BE2C (cell line): ENCODE data around the gene SOX5.

Experiments
- DNase-seq: peaks from one replicate; pipeline ENCODE4 v3.0.0-alpha.2; 2020
- H3K27me3 ChIP-seq: fragments of 250-450 bp; sonication (Bioruptor Pico); 2 replicates; pipeline ENCODE4 v1.5.1; 2020; ENCODE audit warnings: mild to moderate bottlenecking
- H3K36me3 ChIP-seq: fragments of 250-450 bp; sonication (Bioruptor Pico); 2 replicates; pipeline ENCODE4 v1.5.1; 2020; ENCODE audit warnings: mild to moderate bottlenecking
- H3K4me1 ChIP-seq: fragments of 250-450 bp; sonication (Bioruptor Pico); 2 replicates; pipeline ENCODE4 v1.5.1; 2020
- H3K4me3 ChIP-seq: 2 replicates; pipeline ENCODE4 v1.5.1; 2011; ENCODE audit warnings: low read depth, low read length
- H3K9me3 ChIP-seq: fragments of 250-450 bp; sonication (Bioruptor Pico); 2 replicates; pipeline ENCODE4 v1.5.1; 2020
- TF ChIP-seq, protein P1 (sequence below): IDR thresholded peaks from 2 replicates; pipeline ENCODE4 v1.5.1; 2012; ENCODE audit warnings: mild to moderate bottlenecking, low read depth, low read length

Gene SOX5

DNA sequence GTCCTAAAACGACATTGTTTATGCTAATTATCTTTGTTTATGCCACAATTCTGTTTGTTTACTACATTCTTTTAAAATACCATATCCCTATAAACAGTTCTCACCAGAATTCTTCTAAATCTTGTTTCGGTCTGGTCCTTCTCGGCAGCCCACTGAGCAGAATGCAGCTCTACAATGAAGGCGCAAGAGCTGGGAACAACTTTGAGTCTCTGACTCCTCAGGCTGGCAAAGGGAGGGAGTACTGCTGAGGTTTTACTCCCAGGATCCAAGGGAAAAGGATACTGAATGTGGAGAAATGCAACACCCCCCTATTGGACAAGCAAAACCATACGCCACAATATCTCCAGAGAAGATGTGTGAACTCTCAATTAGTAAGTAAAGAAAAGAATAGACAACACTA is 5.4 kb downstream of the SOX5 start:
- Histone ChIP-seq H3K27me3 (peaks cover 4% of the 10 kb centered on the region), H3K9me3 (no peaks in the 10 kb centered on the region), H3K36me3 (no peaks in the 10 kb centered on the region), H3K4me3 (no peak overlapping the region), H3K4me1 (no peaks in the 10 kb centered on the region)
- TF ChIP-seq, protein P1, sequence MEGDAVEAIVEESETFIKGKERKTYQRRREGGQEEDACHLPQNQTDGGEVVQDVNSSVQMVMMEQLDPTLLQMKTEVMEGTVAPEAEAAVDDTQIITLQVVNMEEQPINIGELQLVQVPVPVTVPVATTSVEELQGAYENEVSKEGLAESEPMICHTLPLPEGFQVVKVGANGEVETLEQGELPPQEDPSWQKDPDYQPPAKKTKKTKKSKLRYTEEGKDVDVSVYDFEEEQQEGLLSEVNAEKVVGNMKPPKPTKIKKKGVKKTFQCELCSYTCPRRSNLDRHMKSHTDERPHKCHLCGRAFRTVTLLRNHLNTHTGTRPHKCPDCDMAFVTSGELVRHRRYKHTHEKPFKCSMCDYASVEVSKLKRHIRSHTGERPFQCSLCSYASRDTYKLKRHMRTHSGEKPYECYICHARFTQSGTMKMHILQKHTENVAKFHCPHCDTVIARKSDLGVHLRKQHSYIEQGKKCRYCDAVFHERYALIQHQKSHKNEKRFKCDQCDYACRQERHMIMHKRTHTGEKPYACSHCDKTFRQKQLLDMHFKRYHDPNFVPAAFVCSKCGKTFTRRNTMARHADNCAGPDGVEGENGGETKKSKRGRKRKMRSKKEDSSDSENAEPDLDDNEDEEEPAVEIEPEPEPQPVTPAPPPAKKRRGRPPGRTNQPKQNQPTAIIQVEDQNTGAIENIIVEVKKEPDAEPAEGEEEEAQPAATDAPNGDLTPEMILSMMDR = no peak
- DNase-seq = no peak

DNA sequence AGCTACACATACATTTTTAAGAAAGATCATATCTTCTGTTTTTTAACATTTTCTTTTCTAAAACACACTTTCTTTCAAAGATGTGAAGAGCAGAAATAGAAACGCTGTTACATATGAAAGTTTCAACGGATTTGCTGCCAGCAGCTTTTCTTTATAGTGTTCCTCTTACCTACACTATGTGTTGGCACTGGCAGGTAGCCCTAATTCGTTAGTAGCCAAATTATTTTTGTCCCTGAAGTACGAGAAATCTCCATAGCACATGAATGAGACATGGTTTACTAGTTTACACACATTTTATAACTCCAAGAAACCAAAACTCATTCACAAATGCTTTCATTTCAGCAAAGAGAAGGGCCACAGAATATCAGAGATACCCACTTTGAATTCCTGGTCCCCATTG is 6.6 kb downstream of the SOX5 start:
- Histone ChIP-seq H3K27me3 (no peaks in the 10 kb centered on the region), H3K36me3 (no peaks in the 10 kb centered on the region), H3K4me1 (no peaks in the 10 kb centered on the region)

DNA sequence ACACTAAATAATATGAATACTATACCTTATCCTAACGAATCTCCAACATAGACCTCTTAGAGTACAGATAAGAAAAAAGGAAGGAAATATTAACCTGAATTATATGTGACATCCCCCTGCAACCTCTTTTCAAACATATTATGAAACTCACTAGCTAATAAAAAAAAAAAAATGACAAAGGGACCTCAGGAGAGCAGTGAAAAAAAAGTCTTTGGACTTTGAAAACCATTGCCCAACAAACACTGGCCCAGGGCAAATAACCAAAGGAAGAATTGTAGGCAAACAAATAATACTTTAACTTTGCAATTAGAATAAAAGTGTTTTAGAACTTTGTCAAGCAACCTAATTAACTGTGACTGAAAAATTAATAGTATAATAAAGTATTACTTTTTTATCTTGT is 7.7 kb downstream of the SOX5 start:
- TF ChIP-seq, protein P1 = no peak
- DNase-seq = no peak
- Histone ChIP-seq H3K4me1 (no peaks in the 10 kb centered on the region), H3K9me3 (no peaks in the 10 kb centered on the region), H3K36me3 (no peaks in the 10 kb centered on the region), H3K27me3 (no peaks in the 10 kb centered on the region), H3K4me3 (no peak overlapping the region)

More for the DNA sequence above, 6.6 kb downstream of the SOX5 start:
- Histone ChIP-seq H3K4me3 (no peak overlapping the region), H3K9me3 (no peaks in the 10 kb centered on the region)
- TF ChIP-seq, protein P1 = no peak
- DNase-seq = no peak

DNA sequence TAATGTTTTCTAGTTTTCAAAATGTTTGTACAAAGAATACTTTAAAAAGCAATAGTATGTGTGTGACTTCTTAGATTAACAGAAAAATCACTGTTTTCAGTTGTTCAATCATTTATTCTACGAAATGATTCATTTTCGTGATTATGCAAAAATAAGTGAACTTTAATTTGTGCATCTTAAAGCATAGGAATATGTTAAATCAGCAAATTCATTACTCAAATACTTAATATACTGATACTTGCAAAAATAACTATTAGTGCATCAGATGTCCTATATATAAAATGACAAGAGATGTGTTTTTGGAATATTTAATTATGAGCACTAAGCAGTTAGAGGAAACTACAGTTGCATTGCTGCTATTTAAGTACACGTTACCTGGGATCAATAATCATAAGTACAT is 11.0 kb downstream of the SOX5 start:
- H3K4me3 ChIP-seq = no peak overlapping the region
- H3K27me3 ChIP-seq = no peaks in the 10 kb centered on the region
- TF ChIP-seq, protein P1 = no peak
- no peaks in the 10 kb centered on the region for H3K9me3 ChIP-seq
- no peak for DNase-seq
- H3K4me1 ChIP-seq = no peaks in the 10 kb centered on the region
- no peaks in the 10 kb centered on the region for H3K36me3 ChIP-seq

DNA sequence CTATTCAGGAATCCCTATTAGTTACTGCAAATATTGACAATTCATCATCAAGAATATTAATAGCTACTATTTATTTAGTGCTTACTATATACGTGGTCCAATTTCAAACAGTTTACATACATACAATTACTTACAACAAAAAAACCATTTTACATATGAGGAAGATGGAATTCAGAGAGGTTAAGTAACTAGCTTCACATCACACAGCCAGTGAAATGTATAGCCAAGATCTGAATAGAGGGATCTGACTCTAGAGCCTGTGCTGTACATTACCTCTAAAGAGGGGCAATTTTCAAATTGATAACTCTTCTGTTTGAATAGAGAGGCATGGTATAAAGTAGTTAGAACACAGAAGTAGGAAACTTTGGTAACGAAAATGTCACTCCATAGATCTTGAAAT is 18.3 kb downstream of the SOX5 start:
- Histone ChIP-seq H3K4me1 (no peaks in the 10 kb centered on the region), H3K36me3 (no peaks in the 10 kb centered on the region), H3K4me3 (no peak overlapping the region), H3K27me3 (no peaks in the 10 kb centered on the region), H3K9me3 (no peaks in the 10 kb centered on the region)
- no peak for DNase-seq
- TF ChIP-seq, protein P1 = no peak

DNA sequence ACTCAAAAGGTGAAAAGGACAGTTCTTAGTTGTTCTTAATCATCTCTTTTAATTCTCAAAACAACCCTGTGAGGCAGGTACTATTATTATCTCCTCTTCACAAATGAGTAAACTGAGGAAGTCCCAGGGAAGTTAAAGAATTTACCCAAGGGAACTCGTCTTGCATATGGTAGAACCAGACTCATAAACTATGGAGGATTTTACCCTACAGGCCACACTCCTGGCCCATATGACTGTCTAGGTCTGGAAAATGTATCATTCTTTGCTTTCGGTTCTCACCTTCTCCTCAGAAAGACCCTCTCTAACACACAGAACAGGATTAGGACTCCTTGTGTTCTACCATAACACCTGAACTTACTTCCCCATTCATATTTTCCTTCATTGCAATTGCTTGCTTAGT is 18.9 kb downstream of the SOX5 start:
- DNase-seq = no peak
- H3K4me1 ChIP-seq = no peaks in the 10 kb centered on the region
- TF ChIP-seq, protein P1 = no peak
- no peaks in the 10 kb centered on the region for H3K9me3 ChIP-seq
- no peaks in the 10 kb centered on the region for H3K27me3 ChIP-seq
- no peak overlapping the region for H3K4me3 ChIP-seq
- H3K36me3 ChIP-seq = no peaks in the 10 kb centered on the region
